Right atrium auricular region (tissue), 2 donors: Measurements from ENCODE around the gene TRPT1. TPM values are rescaled to one million over a fixed set of nuclear protein-coding genes. Genes with fewer than 3 reads are reported as not detected.

ENCODE experiments used
- DNase-seq: peaks from one replicate; pipeline ENCODE4 v3.0.0-alpha.2; 2019; ENCODE audit warnings: low spot score
- H3K27ac ChIP-seq, 2 donors: fragments of 200-600 bp; sonication (generic); 1 replicate in 1 of 2; 2 replicates in 1 of 2; pipeline ENCODE4 v1.5.1; 2016 to 2019
- H3K27me3 ChIP-seq, 2 donors: fragments of 200-600 bp; sonication (generic); one replicate each; pipeline versions ENCODE4 v1.5.1 to v1.6.0; 2017 to 2019
- H3K36me3 ChIP-seq: fragments of 200-600 bp; sonication (generic); one replicate; pipeline ENCODE4 v1.5.1; 2016
- H3K4me1 ChIP-seq, 2 donors: fragments of 200-600 bp; sonication (generic); one replicate each; pipeline versions ENCODE4 v1.5.1 to v1.6.0; 2017 to 2019
- H3K4me3 ChIP-seq, 2 donors: fragments of 200-600 bp; sonication (generic); 1 replicate in 1 of 2; 2 replicates in 1 of 2; pipeline ENCODE4 v1.5.1; 2017 to 2019; ENCODE audit warnings: mild to moderate bottlenecking in 1 of 2, moderate library complexity in 1 of 2
- H3K9me3 ChIP-seq, 2 donors: fragments of 200-600 bp; sonication (generic); one replicate each; pipeline ENCODE4 v1.5.1; 2019
- CTCF ChIP-seq, 2 donors: fragments of 200-600 bp; sonication (generic); IDR thresholded peaks; one replicate each; pipeline ENCODE4 v1.5.1; 2019; ENCODE audit warnings: antibody characterized with exemption in 2 of 2
- total RNA-seq, 2 donors: library from RNA; depleted of rRNA; stranded (reverse); fragments of >200 nt; gene quantifications; one replicate each; pipeline ENCODE4 v1.1.0, GENCODE V29; 2016

The TRPT1 gene
- total RNA-seq, 2 donors from 2014 or later, result 86.0 to 95.8 TPM

- TF ChIP-seq CTCF (IDR thresholded peaks at IDR 0.05), result no peak
- Histone ChIP-seq H3K27ac (peak overlapping the region in 1 of 2 donors; percentile 97), H3K4me3 (no peak overlapping the region), H3K36me3 (peaks cover 6% of the 10 kb centered on the region), H3K27me3 (no peaks in the 10 kb centered on the region), H3K4me1 (peaks cover 0 to 76% of the 10 kb centered on the region in 2 donors), H3K9me3 (no peaks in the 10 kb centered on the region)
- DNase-seq, result no peak
These were observed 6.4 kb upstream of the TRPT1 start for GRCh38 chr11:64232182-64232966.

GRCh38 chr11:64231546-64231945 is 5.6 kb upstream of the TRPT1 start:
- H3K36me3 ChIP-seq, result peaks cover 6% of the 10 kb centered on the region
- peaks cover 0 to 76% of the 10 kb centered on the region in 2 donors for H3K4me1 ChIP-seq
- DNase-seq, result no peak
- H3K4me3 ChIP-seq, result peak overlapping the region in 1 of 2 donors; percentile 77
- no peaks in the 10 kb centered on the region for H3K9me3 ChIP-seq
- H3K27ac ChIP-seq, result peak overlapping the region in 1 of 2 donors; percentile 97
- H3K27me3 ChIP-seq, result no peaks in the 10 kb centered on the region
- TF ChIP-seq CTCF (IDR thresholded peaks at IDR 0.05), result no peak

GRCh38 chr11:64230985-64231365 is 5.0 kb upstream of the TRPT1 start:
- no peaks in the 10 kb centered on the region for H3K27me3 ChIP-seq
- no peaks in the 10 kb centered on the region for H3K9me3 ChIP-seq
- peak overlapping the region; percentile 92 to 97 for H3K27ac ChIP-seq
- DNase-seq, result no peak
- peak overlapping the region; percentile 57 to 77 for H3K4me3 ChIP-seq
- H3K36me3 ChIP-seq, result peaks cover 2% of the 10 kb centered on the region
- peaks cover 0 to 75% of the 10 kb centered on the region in 2 donors for H3K4me1 ChIP-seq
- TF ChIP-seq CTCF (IDR thresholded peaks at IDR 0.05), result no peak

- no peak for TF ChIP-seq CTCF (IDR thresholded peaks at IDR 0.05)
- Histone ChIP-seq H3K36me3 (no peaks in the 10 kb centered on the region), H3K27ac (peak within 1 kb of the TSS; percentile 92 to 97), H3K27me3 (no peaks in the 10 kb centered on the region), H3K4me1 (peaks cover 0 to 74% of the 10 kb centered on the region in 2 donors), H3K4me3 (peak within 1 kb of the TSS; percentile 57 to 77), H3K9me3 (no peaks in the 10 kb centered on the region)
- peak; percentile 94 for DNase-seq
These were observed 4.4 kb upstream of the TRPT1 start, which contains the start of gene DNAJC4 for GRCh38 chr11:64230171-64230984. TSS of gene DNAJC4 (plus strand) at chr11:64230548. CDS start at chr11:64230855, 307 bp downstream.

GRCh38 chr11:64229744-64230170 is 3.8 kb upstream of the TRPT1 start:
- Histone ChIP-seq H3K27me3 (no peaks in the 10 kb centered on the region), H3K27ac (peak overlapping the region; percentile 92 to 97), H3K4me3 (peak overlapping the region; percentile 57 to 77), H3K9me3 (no peaks in the 10 kb centered on the region), H3K4me1 (peaks cover 0 to 74% of the 10 kb centered on the region in 2 donors), H3K36me3 (no peaks in the 10 kb centered on the region)
- no peak for DNase-seq
- TF ChIP-seq CTCF (IDR thresholded peaks at IDR 0.05), result no peak
